GM12892 (cell line): ENCODE results near the gene CANT1. TPM values are rescaled to one million over a fixed set of nuclear protein-coding genes. Genes with fewer than 3 reads are reported as not detected.

Source experiments
- DNase-seq: peaks from one replicate; pipeline ENCODE4 v3.0.0; 2011; ENCODE audit not compliant: insufficient read length
- FAIRE-seq: peaks from 2 replicates; lab custom pipeline; 2011; peaks lifted over from hg19 to GRCh38; lab: Jason Lieb, UNC
- POLR2A ChIP-seq: IDR thresholded peaks from 2 replicates; pipeline ENCODE4 v1.6.1; 2011; ENCODE audit warnings: low read depth, low read length, control low read depth
- POLR2AphosphoS5 ChIP-seq: IDR thresholded peaks from 2 replicates; pipeline ENCODE4 v1.6.1; 2011; ENCODE audit warnings: low read depth, low read length, control low read depth
- TAF1 ChIP-seq: IDR thresholded peaks from 2 replicates; pipeline ENCODE4 v1.6.1; 2011; ENCODE audit warnings: low read depth, mild to moderate bottlenecking, control low read depth, low read length, borderline replicate concordance
- polyA plus RNA-seq: library from polyadenylated mRNA; unstranded; fragments of >200 nt; gene quantifications from one replicate; pipeline ENCODE4 v1.2.1, GENCODE V29; 2012; ENCODE audit warnings: missing spikeins, inconsistent platforms; ENCODE audit not compliant: missing spikeins

The CANT1 gene
- 12.2 TPM for polyA plus RNA-seq

GRCh38 chr17:79009397-79010303 is at the start of gene CANT1:
Gene CANT1, minus strand, starts transcription at chr17:79009764. Its CDS starts 12,142 bp downstream, at chr17:78997622.
- DNase-seq = peak; percentile 98
- FAIRE-seq = peak; percentile 94
- TF ChIP-seq POLR2A (peak; percentile 70; the same call in 1 of the 2 replicates), POLR2AphosphoS5 (peak; percentile 43; the same call in 1 of the 2 replicates), TAF1 (no peak; the same call in 1 of the 2 replicates)

- no peak for TF ChIP-seq TAF1
- no peak for TF ChIP-seq POLR2A
- no peak for TF ChIP-seq POLR2AphosphoS5
- no peak for DNase-seq
- no peak for FAIRE-seq
Measured at GRCh38 chr17:79057737-79058385, 48.3 kb upstream of the CANT1 start.

- no peak for TF ChIP-seq POLR2AphosphoS5
- TF ChIP-seq TAF1 = no peak
- TF ChIP-seq POLR2A = no peak
Measured at GRCh38 chr17:79055197-79055596, 45.6 kb upstream of the CANT1 start.

GRCh38 chr17:79054200-79054960 is 44.8 kb upstream of the CANT1 start:
- DNase-seq (no peak), FAIRE-seq (no peak)
- no peak for TF ChIP-seq POLR2AphosphoS5
- TF ChIP-seq POLR2A = no peak
- no peak for TF ChIP-seq TAF1

More at GRCh38 chr17:79055197-79055596, 45.6 kb upstream of the CANT1 start:
- no peak for DNase-seq
- no peak for FAIRE-seq

GRCh38 chr17:79053251-79053925 is 43.8 kb upstream of the CANT1 start:
- FAIRE-seq (no peak), DNase-seq (no peak)
- no peak for TF ChIP-seq POLR2A
- no peak for TF ChIP-seq TAF1
- TF ChIP-seq POLR2AphosphoS5 = no peak

- FAIRE-seq = no peak
Measured at GRCh38 chr17:79052131-79052530, 42.6 kb upstream of the CANT1 start.

GRCh38 chr17:79051306-79051705 is 41.7 kb upstream of the CANT1 start:
- FAIRE-seq (no peak), DNase-seq (no peak)
- TF ChIP-seq POLR2A = no peak
- TF ChIP-seq TAF1 = no peak
- no peak for TF ChIP-seq POLR2AphosphoS5

More at GRCh38 chr17:79052131-79052530, 42.6 kb upstream of the CANT1 start:
- TF ChIP-seq TAF1 (no peak), POLR2AphosphoS5 (no peak), POLR2A (no peak)
- no peak for DNase-seq

- FAIRE-seq = no peak
- TF ChIP-seq TAF1 (no peak), POLR2AphosphoS5 (no peak), POLR2A (no peak)
- no peak for DNase-seq
Measured at GRCh38 chr17:79050551-79050950, 41.0 kb upstream of the CANT1 start.

GRCh38 chr17:79049821-79050220 is 40.3 kb upstream of the CANT1 start:
- DNase-seq (no peak), FAIRE-seq (no peak)
- no peak for TF ChIP-seq TAF1
- no peak for TF ChIP-seq POLR2AphosphoS5
- TF ChIP-seq POLR2A = no peak
